HG02981 (cell line): ENCODE measurements around the gene GATC.

Experiments
- ATAC-seq: cut with Tn5 transposase; IDR thresholded peaks from one replicate; pipeline ENCODE4 v1.9.1; 2021; ENCODE audit warnings: mild to moderate bottlenecking, moderate library complexity; ENCODE audit not compliant: unreplicated experiment

Gene GATC

GRCh38 chr12:120495731-120496412 lies 49.6 kb downstream of the GATC start, which contains the start of gene DYNLL1:
DYNLL1 (plus strand) TSS chr12:120496113; CDS start chr12:120496422, 309 bp downstream.
- peak; percentile 91 for ATAC-seq

GRCh38 chr12:120496413-120497340 lies 50.4 kb downstream of the GATC start:
- ATAC-seq, result peak; percentile 14

- no peak for ATAC-seq
Measured at GRCh38 chr12:120497524-120498150, 51.4 kb downstream of the GATC start.

- ATAC-seq, result no peak
Measured at GRCh38 chr12:120498870-120499515, 52.7 kb downstream of the GATC start.

GRCh38 chr12:120500581-120500980 lies 54.3 kb downstream of the GATC start:
- no peak for ATAC-seq

GRCh38 chr12:120504587-120504986 lies 58.3 kb downstream of the GATC start:
- no peak for ATAC-seq

- ATAC-seq, result no peak
Measured at GRCh38 chr12:120508537-120508936, 62.3 kb downstream of the GATC start.
